Esophagus muscularis mucosa (tissue), 3 donors: ENCODE data around the gene HIRA.

Experiments used
- POLR2A ChIP-seq: fragments of 450-650 bp; IDR thresholded peaks from one replicate; pipeline ENCODE4 v1.6.1; 2017; ENCODE audit warnings: antibody characterized with exemption, moderate library complexity, mild to moderate bottlenecking, low read depth
- POLR2AphosphoS5 ChIP-seq, 2 donors: sonication (generic); formaldehyde crosslinking; IDR thresholded peaks; one replicate each; pipeline ENCODE4 v1.6.1; 2017; ENCODE audit warnings: antibody characterized with exemption in 2 of 2
- TF ChIP-seq, protein P1 (sequence below), 3 experiments: fragments of 200-600 bp in 2 of 3; fragments of 450-650 bp in 1 of 3; sonication (generic) in 2 of 3; IDR thresholded peaks; one replicate each; pipeline ENCODE4 v1.5.1; 2017 to 2019; ENCODE audit warnings: antibody characterized with exemption in 3 of 3, mild to moderate bottlenecking in 2 of 3, moderate library complexity in 1 of 3

DNA sequence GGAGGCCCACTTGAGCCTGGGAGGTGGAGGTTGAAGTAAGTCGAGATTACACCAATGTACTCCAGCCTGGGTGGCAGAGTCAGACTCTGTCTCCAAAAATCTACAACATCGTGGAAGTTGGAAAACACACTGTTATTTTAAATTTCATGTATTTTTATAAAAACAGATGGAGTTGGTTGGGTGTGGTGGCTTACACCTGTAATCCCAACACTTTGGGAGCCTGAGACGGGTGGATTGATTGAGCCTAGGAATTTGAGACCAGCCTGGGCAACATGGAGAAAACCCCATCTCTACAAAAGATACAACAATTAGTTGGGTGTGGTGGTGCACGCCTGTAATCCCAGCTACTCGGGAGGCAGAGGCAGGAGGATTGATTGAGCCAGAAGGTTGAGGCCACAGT lies 88.1 kb downstream of the HIRA start:
- TF ChIP-seq, protein P1, sequence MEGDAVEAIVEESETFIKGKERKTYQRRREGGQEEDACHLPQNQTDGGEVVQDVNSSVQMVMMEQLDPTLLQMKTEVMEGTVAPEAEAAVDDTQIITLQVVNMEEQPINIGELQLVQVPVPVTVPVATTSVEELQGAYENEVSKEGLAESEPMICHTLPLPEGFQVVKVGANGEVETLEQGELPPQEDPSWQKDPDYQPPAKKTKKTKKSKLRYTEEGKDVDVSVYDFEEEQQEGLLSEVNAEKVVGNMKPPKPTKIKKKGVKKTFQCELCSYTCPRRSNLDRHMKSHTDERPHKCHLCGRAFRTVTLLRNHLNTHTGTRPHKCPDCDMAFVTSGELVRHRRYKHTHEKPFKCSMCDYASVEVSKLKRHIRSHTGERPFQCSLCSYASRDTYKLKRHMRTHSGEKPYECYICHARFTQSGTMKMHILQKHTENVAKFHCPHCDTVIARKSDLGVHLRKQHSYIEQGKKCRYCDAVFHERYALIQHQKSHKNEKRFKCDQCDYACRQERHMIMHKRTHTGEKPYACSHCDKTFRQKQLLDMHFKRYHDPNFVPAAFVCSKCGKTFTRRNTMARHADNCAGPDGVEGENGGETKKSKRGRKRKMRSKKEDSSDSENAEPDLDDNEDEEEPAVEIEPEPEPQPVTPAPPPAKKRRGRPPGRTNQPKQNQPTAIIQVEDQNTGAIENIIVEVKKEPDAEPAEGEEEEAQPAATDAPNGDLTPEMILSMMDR (IDR thresholded peaks at IDR 0.05): no peak
- TF ChIP-seq POLR2A (no peak), POLR2AphosphoS5 (IDR thresholded peaks at IDR 0.05) (no peak)
